MCF 10A (cell line): Measurements from ENCODE around the gene PTMS. TPM values are rescaled to one million over a fixed set of nuclear protein-coding genes. Genes with fewer than 3 reads are reported as not detected.

Source experiments
- BruUV-seq: library from RNA; stranded (reverse); fragments of 400-500 nt; replicated peaks from 2 replicates; lab custom pipeline; 2021; lab: Mats Ljungman, UMichigan
- CTCF ChIA-PET: fragments of 300-600 bp; sonication (Branson Sonifier 250); formaldehyde crosslinking; extraction: SDS; loops from one replicate; lab custom pipeline; 2021; ENCODE audit warnings: antibody characterized with exemption, inconsistent platforms; lab: Yijun Ruan, JAX
- POLR2A ChIA-PET: fragments of 300-600, 350-650 bp; sonication (Branson Sonifier 250); formaldehyde crosslinking; extraction: SDS; loops from one replicate; lab custom pipeline; 2020; ENCODE audit warnings: antibody characterized with exemption, inconsistent platforms; lab: Yijun Ruan, JAX
- DNase-seq: peaks from one replicate; pipeline ENCODE4 v3.0.0-alpha.2; 2018; ENCODE audit not compliant: unreplicated experiment
- H3K27ac Mint-ChIP-seq: one replicate; pipeline ENCODE4 v1.8.0; 2022; ENCODE audit warnings: mild to moderate bottlenecking, low read depth, mixed read lengths; ENCODE audit not compliant: unreplicated experiment
- H3K27me3 Mint-ChIP-seq: one replicate; pipeline ENCODE4 v1.8.0; 2022; ENCODE audit warnings: mixed read lengths; ENCODE audit not compliant: insufficient read depth, unreplicated experiment
- H3K36me3 Mint-ChIP-seq: one replicate; pipeline ENCODE4 v1.8.0; 2022; ENCODE audit warnings: mild to moderate bottlenecking, moderate library complexity, mixed read lengths; ENCODE audit not compliant: insufficient read depth, unreplicated experiment
- H3K4me1 Mint-ChIP-seq: one replicate; pipeline ENCODE4 v1.8.0; 2022; ENCODE audit warnings: mixed read lengths; ENCODE audit not compliant: insufficient read depth, unreplicated experiment
- H3K4me3 Mint-ChIP-seq: one replicate; pipeline ENCODE4 v1.8.0; 2022; ENCODE audit warnings: mild to moderate bottlenecking, moderate library complexity, mixed read lengths; ENCODE audit not compliant: unreplicated experiment
- H3K9me3 Mint-ChIP-seq: one replicate; pipeline ENCODE4 v1.8.0; 2022; ENCODE audit warnings: mixed read lengths; ENCODE audit not compliant: unreplicated experiment
- CTCF ChIP-seq: fragments of 200-600 bp; IDR thresholded peaks from one replicate; pipeline ENCODE4 v1.8.0; 2022; ENCODE audit warnings: antibody characterized with exemption, mild to moderate bottlenecking; ENCODE audit not compliant: unreplicated experiment
- intact Hi-C: fragments of 100-400 bp; cut with micrococcal nuclease; formaldehyde crosslinking; loops from 2 replicates; pipeline ENCODE4 v1.14.1; 2022
- total RNA-seq: library from RNA; stranded (reverse); gene quantifications from 2 replicates; pipeline ENCODE4 v1.2.3, GENCODE V29; 2022

The PTMS gene
- total RNA-seq, 1 experiment from 2014 or later: 284 TPM

- Mint-ChIP-seq H3K36me3 (no peaks in the 10 kb centered on the region), H3K4me3 (no peak overlapping the region), H3K9me3 (no peaks in the 10 kb centered on the region), H3K27me3 (peaks cover 4% of the 10 kb centered on the region), H3K4me1 (no peaks in the 10 kb centered on the region), H3K27ac (no peak overlapping the region)
- intact Hi-C loops: no loop called here
- POLR2A ChIA-PET: interaction anchor here (0.9 to 6.0 kb wide), 2 partner anchors 18 to 31 kb away, joined by 3 to 27 read pairs; partner anchors contain the start of gene MLF2
- no peak for DNase-seq
- no TSS peak for BruUV-seq
- CTCF ChIA-PET: interaction anchor here (0.6 to 1.6 kb wide), 6 partner anchors 18 to 187 kb away, joined by 3 to 12 read pairs (median 5); partner anchors contain the start of genes MLF2 and PTMS
- no peak for TF ChIP-seq CTCF
Measured at GRCh38 chr12:6784761-6785160, 18.6 kb downstream of the PTMS start.

GRCh38 chr12:6786416-6787094 is 20.4 kb downstream of the PTMS start:
- no peak for TF ChIP-seq CTCF
- intact Hi-C loops: no loop called here
- Mint-ChIP-seq H3K9me3 (no peaks in the 10 kb centered on the region), H3K27ac (no peak overlapping the region), H3K4me1 (no peaks in the 10 kb centered on the region), H3K4me3 (no peak overlapping the region), H3K36me3 (no peaks in the 10 kb centered on the region), H3K27me3 (peaks cover 10% of the 10 kb centered on the region)
- BruUV-seq: no TSS peak
- ChIA-PET POLR2A (no interaction called here), CTCF (interaction anchor here (1.0 to 1.3 kb wide), 2 partner anchors 33 to 40 kb away, joined by 4 read pairs; no protein-coding TSS in a partner anchor)
- DNase-seq: no peak

GRCh38 chr12:6787309-6787708 is 21.1 kb downstream of the PTMS start:
- intact Hi-C loops: no loop called here
- no peak for TF ChIP-seq CTCF
- CTCF ChIA-PET: interaction anchor here (1.0 to 1.3 kb wide), 2 partner anchors 33 to 39 kb away, joined by 4 read pairs; no protein-coding TSS in a partner anchor
- no TSS peak for BruUV-seq
- H3K27ac Mint-ChIP-seq: no peak overlapping the region
- no peaks in the 10 kb centered on the region for H3K36me3 Mint-ChIP-seq
- no peak overlapping the region for H3K4me3 Mint-ChIP-seq
- peaks cover 16% of the 10 kb centered on the region for H3K27me3 Mint-ChIP-seq
- H3K9me3 Mint-ChIP-seq: no peaks in the 10 kb centered on the region
- POLR2A ChIA-PET: no interaction called here
- no peak for DNase-seq
- no peaks in the 10 kb centered on the region for H3K4me1 Mint-ChIP-seq

GRCh38 chr12:6788972-6789924 is 23.1 kb downstream of the PTMS start, which contains the start of gene CD4:
Gene CD4 (plus strand): TSS chr12:6789528. CDS start chr12:6800139, 10,611 bp downstream.
- ChIA-PET POLR2A (no interaction called here), CTCF (interaction anchor here (0.5 to 1.7 kb wide), 8 partner anchors 9 to 173 kb away, joined by 3 to 5 read pairs (median 5); partner anchors contain the start of gene MLF2)
- Mint-ChIP-seq H3K36me3 (no peaks in the 10 kb centered on the region), H3K27me3 (peaks cover 32% of the 10 kb centered on the region), H3K4me1 (no peaks in the 10 kb centered on the region), H3K27ac (no peak within 1 kb of the TSS), H3K4me3 (no peak within 1 kb of the TSS), H3K9me3 (no peaks in the 10 kb centered on the region)
- DNase-seq: no peak
- intact Hi-C loops: no loop called here
- TF ChIP-seq CTCF: no peak
- no TSS peak for BruUV-seq
